H1 (cell line): ENCODE data around the gene RMRP. TPM values are rescaled to one million over a fixed set of nuclear protein-coding genes. Genes with fewer than 3 reads are reported as not detected.

Experiments used
- CTCF ChIA-PET: fragments of 300-600 bp; sonication (Branson Sonifier 250); formaldehyde crosslinking; loops from one replicate; lab custom pipeline; 2021; ENCODE audit not compliant: partially characterized antibody; lab: Charles Lee
- POLR2A ChIA-PET: fragments of 300-600 bp; sonication (Branson Sonifier 250); formaldehyde crosslinking; loops from one replicate; lab custom pipeline; 2021; ENCODE audit warnings: inconsistent platforms; ENCODE audit not compliant: partially characterized antibody; lab: Charles Lee
- DNase-seq, 2 experiments: peaks; one replicate each; pipeline versions ENCODE4 v3.0.0 to v3.0.0-alpha.2; 2010 to 2022; ENCODE audit warnings: low spot score in 2 of 2, low read depth in 1 of 2, mixed read lengths in 1 of 2
- FAIRE-seq: peaks from 2 replicates; lab custom pipeline; 2011; peaks lifted over from hg19 to GRCh38; lab: Jason Lieb, UNC
- H2AFZ ChIP-seq: 2 replicates; pipeline ENCODE4 v1.8.1; 2012; ENCODE audit warnings: low read length, inconsistent platforms
- H2AK5ac ChIP-seq: 2 replicates; pipeline ENCODE4 v1.6.1; 2013; ENCODE audit warnings: low read depth, low read length
- H2BK120ac ChIP-seq: replicated peaks from 2 replicates; pipeline ENCODE3; 2013; ENCODE audit warnings: low read depth, low read length, inconsistent platforms
- H2BK12ac ChIP-seq: 2 replicates; pipeline ENCODE4 v1.6.1; 2013; ENCODE audit warnings: low read depth, low read length
- H2BK15ac ChIP-seq: 2 replicates; pipeline ENCODE4 v1.6.1; 2013; ENCODE audit warnings: low read length
- H2BK20ac ChIP-seq: 2 replicates; pipeline ENCODE4 v1.6.1; 2013; ENCODE audit warnings: low read length
- H2BK5ac ChIP-seq: 2 replicates; pipeline ENCODE4 v1.6.1; 2013; ENCODE audit warnings: low read depth, low read length
- H3K14ac ChIP-seq: 2 replicates; pipeline ENCODE4 v1.6.1; 2013; ENCODE audit warnings: inconsistent platforms; ENCODE audit not compliant: insufficient read length
- H3K18ac ChIP-seq: 2 replicates; pipeline ENCODE4 v1.6.1; 2013; ENCODE audit warnings: low read length; ENCODE audit errors: extremely low read depth
- H3K23ac ChIP-seq: 2 replicates; pipeline ENCODE4 v1.6.1; 2013; ENCODE audit warnings: inconsistent platforms; ENCODE audit not compliant: insufficient read length
- H3K23me2 ChIP-seq: 2 replicates; pipeline ENCODE4 v1.6.1; 2013; ENCODE audit warnings: low read depth, low read length
- H3K27ac ChIP-seq: 2 replicates; pipeline ENCODE4 v1.6.1; 2011; ENCODE audit warnings: low read depth, low read length, inconsistent platforms
- H3K27me3 ChIP-seq, 4 experiments: replicated peaks in 1 of 4; 1 replicate in 1 of 4; 2 replicates in 3 of 4; pipeline versions ENCODE4 v1.6.1 to v1.8.1; 2011 to 2013; ENCODE audit warnings: low read length in 3 of 4, mild to moderate bottlenecking in 3 of 4, inconsistent platforms in 2 of 4, mixed read lengths in 2 of 4, moderate library complexity in 1 of 4; ENCODE audit not compliant: control insufficient read depth in 3 of 4, insufficient read depth in 3 of 4; ENCODE audit errors: extremely low read depth in 1 of 4
- H3K36me3 ChIP-seq, 4 experiments: 2 replicates each; pipeline versions ENCODE4 v1.6.1 to v1.8.1; 2011 to 2013; ENCODE audit warnings: mild to moderate bottlenecking in 4 of 4, low read length in 3 of 4, moderate library complexity in 2 of 4, control low read depth in 1 of 4, inconsistent platforms in 1 of 4; ENCODE audit not compliant: insufficient read depth in 4 of 4, control insufficient read depth in 2 of 4
- H3K4ac ChIP-seq: replicated peaks from 2 replicates; pipeline ENCODE3; 2013; ENCODE audit warnings: low read length, low read depth, mixed read lengths, inconsistent platforms; ENCODE audit not compliant: insufficient read length
- H3K4me1 ChIP-seq, 4 experiments: replicated peaks in 1 of 4; 1 replicate in 1 of 4; 2 replicates in 3 of 4; pipeline versions ENCODE4 v1.6.1 to v1.8.1; 2011 to 2013; ENCODE audit warnings: low read length in 3 of 4, inconsistent platforms in 2 of 4, mixed read lengths in 1 of 4; ENCODE audit not compliant: insufficient read depth in 4 of 4, control insufficient read depth in 3 of 4
- H3K4me2 ChIP-seq, 2 experiments: 2 replicates each; pipeline versions ENCODE4 v1.6.1 to v1.8.1; 2011 to 2013; ENCODE audit warnings: low read depth in 2 of 2, low read length in 2 of 2, control low read depth in 1 of 2, inconsistent platforms in 1 of 2, mild to moderate bottlenecking in 1 of 2; ENCODE audit not compliant: insufficient read depth in 1 of 2
- H3K4me3 ChIP-seq, 4 experiments: fragments of 200-600, 300-600 bp in 1 of 4; sonication (generic), shearing (Covaris generic), sonication (Bioruptor Twin) in 1 of 4; 2 replicates each; pipeline versions ENCODE4 v1.5.1 to v1.8.1; 2011 to 2016; ENCODE audit warnings: low read length in 4 of 4, low read depth in 3 of 4, control low read depth in 2 of 4, inconsistent platforms in 2 of 4, mild to moderate bottlenecking in 2 of 4, mixed read lengths in 1 of 4, moderate library complexity in 1 of 4; ENCODE audit not compliant: insufficient read depth in 2 of 4; ENCODE audit errors: extremely low read depth in 1 of 4
- H3K56ac ChIP-seq: replicated peaks from 2 replicates; pipeline ENCODE3; 2013; ENCODE audit warnings: low read depth, mild to moderate bottlenecking, mixed read lengths, low read length, inconsistent platforms; ENCODE audit not compliant: insufficient read length
- H3K79me1 ChIP-seq: 2 replicates; pipeline ENCODE4 v1.6.1; 2013; ENCODE audit warnings: low read depth, low read length, control low read depth
- H3K79me2 ChIP-seq, 2 experiments: 2 replicates each; pipeline versions ENCODE4 v1.6.1 to v1.8.1; 2012 to 2013; ENCODE audit warnings: low read length in 2 of 2, mild to moderate bottlenecking in 2 of 2, inconsistent platforms in 1 of 2; ENCODE audit not compliant: insufficient read depth in 2 of 2, control insufficient read depth in 1 of 2
- H3K9ac ChIP-seq, 4 experiments: replicated peaks in 1 of 4; 1 replicate in 1 of 4; 2 replicates in 3 of 4; pipeline versions ENCODE4 v1.6.1 to v1.8.1; 2011 to 2013; ENCODE audit warnings: low read depth in 3 of 4, low read length in 3 of 4, control low read depth in 2 of 4, mild to moderate bottlenecking in 2 of 4, moderate library complexity in 2 of 4, inconsistent platforms in 1 of 4; ENCODE audit errors: extremely low read depth in 1 of 4
- H3K9me3 ChIP-seq, 2 experiments: 2 replicates each; pipeline versions ENCODE4 v1.6.1 to v1.8.1; 2012 to 2013; ENCODE audit warnings: mild to moderate bottlenecking in 2 of 2, moderate library complexity in 2 of 2, control low read depth in 1 of 2, inconsistent platforms in 1 of 2, low read depth in 1 of 2, low read length in 1 of 2, mixed read lengths in 1 of 2; ENCODE audit not compliant: insufficient read depth in 2 of 2
- H4K20me1 ChIP-seq, 2 experiments: replicated peaks in 1 of 2; 2 replicates each; pipeline versions ENCODE3 to v1.8.1; 2011 to 2013; ENCODE audit warnings: inconsistent platforms in 2 of 2, low read length in 2 of 2, mild to moderate bottlenecking in 1 of 2; ENCODE audit not compliant: insufficient read depth in 2 of 2, control insufficient read depth in 1 of 2
- H4K5ac ChIP-seq: 2 replicates; pipeline ENCODE4 v1.6.1; 2013; ENCODE audit warnings: low read length, low read depth, mixed read lengths, inconsistent platforms; ENCODE audit not compliant: insufficient read length
- H4K8ac ChIP-seq: 2 replicates; pipeline ENCODE4 v1.8.0; 2013; ENCODE audit warnings: mild to moderate bottlenecking, moderate library complexity, low read length, inconsistent platforms; ENCODE audit not compliant: insufficient read depth; ENCODE audit errors: extremely low read depth
- H4K91ac ChIP-seq: replicated peaks from 2 replicates; pipeline ENCODE3; 2013; ENCODE audit warnings: low read length, mixed read lengths, inconsistent platforms; ENCODE audit not compliant: insufficient read length
- BRCA1 ChIP-seq: IDR thresholded peaks from 2 replicates; pipeline ENCODE4 v1.6.1; 2012; ENCODE audit warnings: low read depth, low read length, improper control_type of control experiment
- EZH2 ChIP-seq: fragments of 200-600 bp; sonication (generic); IDR thresholded peaks from 2 replicates; pipeline ENCODE4 v1.7.1; 2012; ENCODE audit warnings: low read depth, mild to moderate bottlenecking, moderate library complexity, low read length, inconsistent platforms; ENCODE audit not compliant: severe bottlenecking
- HDAC2 ChIP-seq, 2 experiments: fragments of 300-600 bp in 1 of 2; sonication (generic) in 1 of 2; IDR thresholded peaks; 2 replicates each; pipeline ENCODE4 v1.6.1; 2011 to 2012; ENCODE audit warnings: low read depth in 2 of 2, low read length in 2 of 2, mild to moderate bottlenecking in 2 of 2, moderate library complexity in 2 of 2, borderline replicate concordance in 1 of 2, inconsistent platforms in 1 of 2
- JUN ChIP-seq: IDR thresholded peaks from 2 replicates; pipeline ENCODE4 v1.6.1; 2011; ENCODE audit warnings: low read depth, mild to moderate bottlenecking, improper control_type of control experiment, low read length
- POLR2AphosphoS5 ChIP-seq: IDR thresholded peaks from 2 replicates; pipeline ENCODE4 v1.6.1; 2011; ENCODE audit warnings: low read depth, low read length
- POU5F1 ChIP-seq: IDR thresholded peaks from 2 replicates; pipeline ENCODE4 v1.6.1; 2011; ENCODE audit warnings: low read depth, mild to moderate bottlenecking, low read length, moderate library complexity
- RXRA ChIP-seq: IDR thresholded peaks from 2 replicates; pipeline ENCODE4 v1.6.1; 2011; ENCODE audit warnings: low read depth, mild to moderate bottlenecking, low read length, moderate library complexity; ENCODE audit not compliant: insufficient read depth
- SIN3A ChIP-seq, 2 experiments: IDR thresholded peaks in 1 of 2; conservative IDR thresholded peaks in 1 of 2; 2 replicates each; pipeline ENCODE4 v1.6.1; 2011 to 2012; ENCODE audit warnings: low read length in 2 of 2, improper control_type of control experiment in 1 of 2, low read depth in 1 of 2, mild to moderate bottlenecking in 1 of 2
- TEAD4 ChIP-seq: IDR thresholded peaks from 2 replicates; pipeline ENCODE4 v1.6.1; 2012; ENCODE audit warnings: low read depth, low read length, inconsistent platforms, mixed read lengths
- WGBS, 2 experiments: shearing (Covaris generic) in 1 of 2; methylation state at CpG; one replicate each; pipeline versions ENCODE4 v1.1.6 to v1.1.7; 2013 to 2015; ENCODE audit warnings: low lambda C conversion rate in 2 of 2, mixed read lengths in 2 of 2, inconsistent platforms in 1 of 2, low coverage in 1 of 2, missing lambda C conversion rate in 1 of 2; ENCODE audit not compliant: insufficient replicate concordance in 2 of 2, insufficient coverage in 1 of 2, insufficient read length in 1 of 2; ENCODE audit errors: extremely low coverage in 1 of 2, missing lambda C conversion rate in 1 of 2; 5-methylcytosine and 5-hydroxymethylcytosine counted together
- polyA plus RNA-seq, 7 experiments: library from polyadenylated mRNA; depleted of rRNA in 3 of 7; stranded (reverse) in 5 of 7; unstranded in 2 of 7; fragments of >200 nt in 5 of 7; fragments of 200-250 nt in 2 of 7; gene quantifications; 1 replicate in 5 of 7; 2 replicates in 1 of 7; 4 replicates in 1 of 7; pipeline versions ENCODE4 v1.2.1 to v1.2.3, GENCODE V29; 2011 to 2013; ENCODE audit warnings: missing spikeins in 2 of 7, mixed read lengths in 2 of 7
- total RNA-seq: library from RNA; stranded (reverse); fragmentation: NEBNext Ultra II Directional; extraction: Animal tissue kit (Norgen Biotek cat#: 25700); gene quantifications from 2 replicates; pipeline ENCODE4 v1.2.1, GENCODE V29; 2021
- TF ChIP-seq, protein P1 (sequence below): IDR thresholded peaks from 2 replicates; pipeline ENCODE4 v1.6.1; 2012; ENCODE audit warnings: low read length, inconsistent platforms

Gene RMRP
- total and polyA plus RNA-seq, 2 of the 8 experiments (the other 6 are each of a cell fraction or from before 2014, with no cell fraction given): 169 to 14,987 TPM

DNA sequence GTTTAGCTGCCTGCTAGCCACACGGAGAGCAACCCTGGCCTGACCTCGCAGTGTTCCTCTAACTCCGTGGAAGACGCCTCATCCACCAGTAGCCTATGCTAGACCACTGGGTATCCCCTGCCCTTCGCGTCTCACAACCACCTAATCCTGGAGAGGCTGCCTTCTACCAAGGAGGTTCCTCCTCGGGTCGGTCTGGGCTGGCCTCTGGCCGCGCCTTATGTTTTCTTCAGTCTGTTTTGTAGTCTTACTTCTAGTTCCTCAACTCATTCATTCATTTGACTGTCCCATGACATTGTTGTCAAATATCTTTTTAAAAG, 33.5 kb upstream of the RMRP start:
- Histone ChIP-seq H4K5ac (peak overlapping the region; percentile 62), H3K36me3 (peaks cover 0 to 6% (median 4%) of the 10 kb centered on the region in 4 experiments; a peak in 4 of 8 replicates), H3K27me3 (no peaks in the 10 kb centered on the region), H3K14ac (no peak overlapping the region), H2AK5ac (no peak overlapping the region), H3K79me1 (peaks cover 2% of the 10 kb centered on the region; the same call in 1 of the 2 replicates), H3K9me3 (no peaks in the 10 kb centered on the region), H3K79me2 (peaks cover 0 to 21% of the 10 kb centered on the region in 2 experiments; a peak in 2 of 4 replicates), H3K27ac (no peak overlapping the region), H2BK5ac (peak overlapping the region; percentile 60; the same call in 1 of the 2 replicates), H2BK15ac (0 out of 2 replicates have a peak overlapping the region, but pooled peaks have one; percentile 98), H2BK12ac (peak overlapping the region; percentile 45; the same call in 1 of the 2 replicates), H3K56ac (no peak overlapping the region), H3K23me2 (peaks cover 12% of the 10 kb centered on the region), H4K8ac (no peak overlapping the region), H2BK20ac (0 out of 2 replicates have a peak overlapping the region, but pooled peaks have one; percentile 1), H3K23ac (no peak overlapping the region), H4K20me1 (peaks cover 4 to 6% of the 10 kb centered on the region in 2 experiments), H3K4me1 (peaks cover 6 to 15% (median 8%) of the 10 kb centered on the region in 4 experiments; a peak in 6 of 7 replicates), H4K91ac (no peak overlapping the region), H3K9ac (peak overlapping the region in 1 of 4 experiments; percentile 45; a peak in 1 of 7 replicates), H2AFZ (peak overlapping the region; percentile 95), H3K18ac (peak overlapping the region; percentile 88; the same call in 1 of the 2 replicates), H3K4me3 (peak overlapping the region; percentile 72 to 99 (median 82)), H3K4me2 (peak overlapping the region; percentile 84 to 90), H2BK120ac (no peak overlapping the region), H3K4ac (no peak overlapping the region)
- ChIA-PET CTCF (interaction anchor here (0.8 to 14.1 kb wide), 14 partner anchors 10 to 214 kb away, joined by 3 to 347 read pairs (median 4); partner anchors contain the start of genes ARHGEF39, CA9, CCDC107 and RMRP), POLR2A (interaction anchor here (0.9 to 14.9 kb wide), 19 partner anchors 10 to 612 kb away, joined by 3 to 158 read pairs (median 5); partner anchors contain the start of genes ARHGEF39, CA9, CCDC107 and CREB3)
- WGBS, 2 experiments: 16% methylated on average over 10 of the region's 10 CpGs; no CpG with 5 or more reads in 1 of the 2 experiments
- DNase-seq (no peak), FAIRE-seq (no peak)
- no peak; a peak in 1 of 4 replicates for TF ChIP-seq HDAC2 (IDR thresholded peaks at IDR 0.05; ENCODE audit: borderline replicate concordance in 1 of 2, low read depth in 2 of 2, low read length in 2 of 2)
- TF ChIP-seq, protein P1, sequence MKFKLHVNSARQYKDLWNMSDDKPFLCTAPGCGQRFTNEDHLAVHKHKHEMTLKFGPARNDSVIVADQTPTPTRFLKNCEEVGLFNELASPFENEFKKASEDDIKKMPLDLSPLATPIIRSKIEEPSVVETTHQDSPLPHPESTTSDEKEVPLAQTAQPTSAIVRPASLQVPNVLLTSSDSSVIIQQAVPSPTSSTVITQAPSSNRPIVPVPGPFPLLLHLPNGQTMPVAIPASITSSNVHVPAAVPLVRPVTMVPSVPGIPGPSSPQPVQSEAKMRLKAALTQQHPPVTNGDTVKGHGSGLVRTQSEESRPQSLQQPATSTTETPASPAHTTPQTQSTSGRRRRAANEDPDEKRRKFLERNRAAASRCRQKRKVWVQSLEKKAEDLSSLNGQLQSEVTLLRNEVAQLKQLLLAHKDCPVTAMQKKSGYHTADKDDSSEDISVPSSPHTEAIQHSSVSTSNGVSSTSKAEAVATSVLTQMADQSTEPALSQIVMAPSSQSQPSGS: no peak
- TF ChIP-seq JUN: no peak
- 0 out of 2 replicates have a peak, but pooled peaks have one; percentile 41 for TF ChIP-seq POLR2AphosphoS5
- no peak for TF ChIP-seq RXRA
- TF ChIP-seq POU5F1: no peak
- TF ChIP-seq TEAD4: no peak
- no peak for TF ChIP-seq SIN3A (conservative IDR thresholded peaks at IDR 0.05 in 1 of 2, IDR thresholded peaks at IDR 0.05 in 1 of 2; ENCODE audit: low read depth in 1 of 2, low read length in 2 of 2)
- no peak for TF ChIP-seq EZH2
- no peak for TF ChIP-seq BRCA1
